ENCODE results near the gene MBNL2. TPM values are rescaled to one million over a fixed set of nuclear protein-coding genes. Genes with fewer than 3 reads are reported as not detected.

Gene MBNL2
- total RNA-seq, 1 experiment from 2014 or later, result 0.17 TPM

GRCh38 chr13:97327086-97327485 is 105.0 kb downstream of the MBNL2 start:
- Histone ChIP-seq H3K18ac (ENCODE audit: insufficient read length, low read depth, low read length) (no peak overlapping the region), H4K5ac (ENCODE audit: insufficient read length, low read depth, low read length) (no peak overlapping the region), H3K9ac (ENCODE audit: extremely low read depth, insufficient read length, low read length) (no peak overlapping the region), H2BK5ac (ENCODE audit: insufficient read length, low read length) (no peak overlapping the region), H3K27ac (ENCODE audit: insufficient read length, low read depth, low read length) (no peak overlapping the region), H2AK5ac (ENCODE audit: insufficient read length, low read length) (no peak overlapping the region), H3K14ac (ENCODE audit: insufficient read depth, low read length) (no peak overlapping the region), H2AFZ (ENCODE audit: low read length) (no peak overlapping the region), H4K8ac (replicated peaks; ENCODE audit: insufficient read length, low read depth, low read length) (no peak overlapping the region), H2BK12ac (ENCODE audit: insufficient read length, low read depth, low read length) (no peak overlapping the region), H2BK15ac (ENCODE audit: low read depth, low read length) (no peak overlapping the region), H2BK20ac (ENCODE audit: low read depth, low read length, poor library complexity, severe bottlenecking) (no peak overlapping the region), H3K79me1 (ENCODE audit: insufficient read depth, low read depth, low read length, poor library complexity, severe bottlenecking) (no peaks in the 10 kb centered on the region), H3K4ac (ENCODE audit: low read depth, low read length) (no peak overlapping the region), H3K27me3 (ENCODE audit: insufficient read depth, low read length) (no peaks in the 10 kb centered on the region), H3K56ac (ENCODE audit: insufficient read length, low read depth, low read length) (no peak overlapping the region), H3K23ac (ENCODE audit: insufficient read length, low read depth, low read length) (no peak overlapping the region), H4K20me1 (ENCODE audit: control insufficient read depth, insufficient read depth, insufficient read length) (no peaks in the 10 kb centered on the region), H3T11ph (ENCODE audit: low read length) (no peak overlapping the region), H2BK120ac (ENCODE audit: low read depth, low read length, poor library complexity, severe bottlenecking) (no peak overlapping the region), H3K4me2 (ENCODE audit: insufficient read depth, insufficient read length, low read length) (no peak overlapping the region), H3K9me3 (ENCODE audit: control insufficient read depth, low read depth, low read length) (no peaks in the 10 kb centered on the region), H4K91ac (ENCODE audit: insufficient read length, low read depth, low read length) (no peak overlapping the region), H3K23me2 (ENCODE audit: insufficient read length, low read depth, low read length, poor library complexity, severe bottlenecking) (no peaks in the 10 kb centered on the region), H3K79me2 (ENCODE audit: insufficient read depth, low read length) (no peaks in the 10 kb centered on the region), H3K4me1 (ENCODE audit: insufficient read depth, low read length) (peaks cover 3% of the 10 kb centered on the region; the same call in 1 of the 2 replicates)
- Mint-ChIP-seq H3K4me3 (no peak overlapping the region), H3K36me3 (ENCODE audit: insufficient read depth in 1 of 3, low read depth in 3 of 3) (no peaks in the 10 kb centered on the region), H3K9me3 (no peaks in the 10 kb centered on the region; a peak in 2 of 5 replicates), H3K27ac (no peak overlapping the region), H3K4me1 (peaks cover 19 to 26% of the 10 kb centered on the region in 2 experiments), H3K27me3 (ENCODE audit: low read depth) (peaks cover 3% of the 10 kb centered on the region)
- no peak for DNase-seq
- no peak for TF ChIP-seq CTCF (conservative IDR thresholded peaks at IDR 0.05)
- WGBS (ENCODE audit: extremely low coverage, insufficient read length, low lambda C conversion rate), result no CpG with 5 or more reads among the region's 6 CpGs

Measured in H9 (cell line).